Tibial artery (tissue), 4 donors: ENCODE data around the gene RECQL.

ENCODE experiments used
- DNase-seq, 2 donors: peaks; one replicate each; pipeline ENCODE4 v3.0.0-alpha.2; 2019
- H3K27ac ChIP-seq, 2 donors: fragments of 200-600 bp; sonication (generic) in 1 of 2; 1 replicate in 1 of 2; 2 replicates in 1 of 2; pipeline ENCODE4 v1.5.1; 2018 to 2019; ENCODE audit warnings: mild to moderate bottlenecking in 1 of 2
- H3K27me3 ChIP-seq, 2 donors: fragments of 200-600 bp; sonication (generic) in 1 of 2; one replicate each; pipeline versions ENCODE4 v1.5.1 to v1.6.0; 2016 to 2019
- H3K36me3 ChIP-seq, 3 donors: fragments of 200-600 bp; sonication (generic) in 2 of 3; one replicate each; pipeline ENCODE4 v1.5.1; 2016 to 2019; ENCODE audit warnings: mild to moderate bottlenecking in 2 of 3
- H3K4me1 ChIP-seq, 4 donors: fragments of 200-600 bp; sonication (generic) in 2 of 4; 1 replicate in 3 of 4; 2 replicates in 1 of 4; pipeline ENCODE4 v1.5.1; 2016 to 2019
- H3K4me3 ChIP-seq, 2 donors: fragments of 200-600 bp; sonication (generic) in 1 of 2; 1 replicate in 1 of 2; 2 replicates in 1 of 2; pipeline ENCODE4 v1.5.1; 2018 to 2019; ENCODE audit warnings: mild to moderate bottlenecking in 2 of 2
- H3K9me3 ChIP-seq, 3 donors: fragments of 200-600 bp; sonication (generic) in 1 of 3; one replicate each; pipeline ENCODE4 v1.5.1; 2016 to 2019
- CTCF ChIP-seq, 2 experiments: fragments of 200-600 bp in 1 of 2; fragments of 450-650 bp in 1 of 2; IDR thresholded peaks; one replicate each; pipeline ENCODE4 v1.5.1; 2017 to 2019; ENCODE audit warnings: antibody characterized with exemption in 2 of 2, mild to moderate bottlenecking in 1 of 2, moderate library complexity in 1 of 2
- intact Hi-C: fragments of 100-400 bp; cut with DNase I; formaldehyde crosslinking; loops from one replicate; pipeline ENCODE4 v1.15.0; 2023; ENCODE audit warnings: low total_unique reads

RECQL gene

GRCh38 chr12:21527451-21528180 lies 26.2 kb upstream of the RECQL start:
- peak overlapping the region; percentile 9 to 35 for H3K27ac ChIP-seq
- peaks cover 0 to 4% of the 10 kb centered on the region in 2 donors for H3K27me3 ChIP-seq
- intact Hi-C loops, result no loop called here
- no peak for TF ChIP-seq CTCF (IDR thresholded peaks at IDR 0.05)
- H3K4me1 ChIP-seq, result peaks cover 0 to 26% (median 9%) of the 10 kb centered on the region in 4 donors
- no peaks in the 10 kb centered on the region for H3K9me3 ChIP-seq
- no peaks in the 10 kb centered on the region for H3K36me3 ChIP-seq
- H3K4me3 ChIP-seq, result peak overlapping the region; percentile 54 to 74
- peak in 1 of 2 donors; percentile 67 for DNase-seq

DNA sequence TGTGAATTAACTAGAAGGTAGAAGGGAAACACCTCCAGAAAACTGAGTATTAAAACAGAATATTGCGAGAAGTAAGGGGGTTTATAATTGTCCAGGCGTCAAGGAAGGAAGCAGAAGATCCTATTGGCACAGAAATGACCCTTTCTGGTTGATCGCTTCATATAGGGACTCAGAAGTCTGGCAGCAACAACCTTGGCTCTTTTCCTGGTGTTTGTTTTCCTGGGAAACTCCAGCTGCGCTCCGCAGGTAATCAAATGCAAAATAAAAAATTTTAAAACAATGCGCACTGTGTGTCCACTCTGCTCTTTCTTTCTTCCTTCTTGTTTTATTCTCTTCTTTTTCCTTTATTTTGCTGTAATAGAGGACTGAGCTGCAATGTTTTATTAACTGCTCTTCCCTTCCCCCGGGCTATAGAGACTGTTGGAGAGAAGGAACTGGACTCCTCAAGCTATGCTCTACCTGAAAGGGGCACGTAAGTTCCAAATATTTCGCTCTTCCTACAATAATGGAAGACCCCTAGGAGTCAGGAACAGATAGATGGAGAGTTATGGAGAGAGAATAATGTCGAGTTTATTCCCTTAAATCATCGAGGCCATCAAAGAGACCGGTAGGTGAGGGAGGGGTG lies 25.4 kb upstream of the RECQL start:
- no peak for TF ChIP-seq CTCF (IDR thresholded peaks at IDR 0.05)
- intact Hi-C loops, result no loop called here
- Histone ChIP-seq H3K27ac (no peak overlapping the region), H3K9me3 (no peaks in the 10 kb centered on the region), H3K4me3 (peak overlapping the region; percentile 54 to 74), H3K27me3 (peaks cover 0 to 4% of the 10 kb centered on the region in 2 donors), H3K4me1 (peaks cover 0 to 26% (median 9%) of the 10 kb centered on the region in 4 donors), H3K36me3 (no peaks in the 10 kb centered on the region)
- no peak for DNase-seq

GRCh38 chr12:21526053-21526452 lies 24.6 kb upstream of the RECQL start, which contains the start of gene SPX:
SPX (plus strand) TSS chr12:21526296; CDS start chr12:21526473, 177 bp downstream.
- DNase-seq, result no peak
- H3K9me3 ChIP-seq, result no peaks in the 10 kb centered on the region
- intact Hi-C loops, result no loop called here
- H3K27me3 ChIP-seq, result peaks cover 0 to 4% of the 10 kb centered on the region in 2 donors
- no peak for TF ChIP-seq CTCF (IDR thresholded peaks at IDR 0.05)
- no peak within 1 kb of the TSS for H3K27ac ChIP-seq
- peaks cover 0 to 26% (median 9%) of the 10 kb centered on the region in 4 donors for H3K4me1 ChIP-seq
- H3K36me3 ChIP-seq, result no peaks in the 10 kb centered on the region
- H3K4me3 ChIP-seq, result peak within 1 kb of the TSS; percentile 54 to 74

GRCh38 chr12:21523148-21523547 lies 21.7 kb upstream of the RECQL start:
- Histone ChIP-seq H3K9me3 (no peaks in the 10 kb centered on the region), H3K4me1 (peaks cover 0 to 14% (median 9%) of the 10 kb centered on the region in 4 donors), H3K27me3 (peaks cover 0 to 4% of the 10 kb centered on the region in 2 donors), H3K36me3 (peaks cover 0 to 5% (median 0%) of the 10 kb centered on the region in 3 donors), H3K27ac (no peak overlapping the region), H3K4me3 (no peak overlapping the region)
- DNase-seq, result no peak
- intact Hi-C loops, result no loop called here
- no peak for TF ChIP-seq CTCF (IDR thresholded peaks at IDR 0.05)

DNA sequence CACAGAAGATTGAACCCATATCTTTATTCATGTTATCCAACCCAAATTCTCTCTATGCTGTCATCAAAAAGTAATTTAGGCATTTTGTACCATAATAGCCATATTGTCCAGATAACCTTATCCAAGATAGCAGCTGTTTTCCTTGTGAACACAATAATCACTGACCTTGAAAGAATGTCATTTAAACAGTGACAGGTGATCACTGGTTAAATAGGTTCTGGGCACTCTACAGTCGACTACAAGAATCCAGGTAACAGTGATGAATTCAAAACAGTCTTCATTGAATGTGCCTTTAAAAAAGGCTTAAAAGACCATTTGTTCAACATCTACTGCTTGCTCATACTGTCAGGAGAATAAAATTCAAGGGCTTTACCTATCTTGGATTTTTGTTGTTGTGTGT lies 20.1 kb upstream of the RECQL start:
- no peaks in the 10 kb centered on the region for H3K9me3 ChIP-seq
- no peaks in the 10 kb centered on the region for H3K4me1 ChIP-seq
- no peak overlapping the region for H3K27ac ChIP-seq
- no peak for TF ChIP-seq CTCF (IDR thresholded peaks at IDR 0.05)
- no peaks in the 10 kb centered on the region for H3K27me3 ChIP-seq
- intact Hi-C loops, result no loop called here
- DNase-seq, result no peak
- peaks cover under 1 to 5% (median 3%) of the 10 kb centered on the region in 3 donors for H3K36me3 ChIP-seq
- no peak overlapping the region for H3K4me3 ChIP-seq
